HG03439 (cell line): ENCODE data around the gene SPRING1.
"Not testable (repeated sequence)": the region's sequence is repeated elsewhere in the genome, so short reads cannot be mapped to it uniquely, and the experiment has no call there.

Source experiments
- ATAC-seq: cut with Tn5 transposase; IDR thresholded peaks from one replicate; pipeline ENCODE4 v1.9.1; 2021; ENCODE audit warnings: mild to moderate bottlenecking, moderate library complexity; ENCODE audit not compliant: unreplicated experiment

Gene SPRING1

GRCh38 chr12:116737774-116738657 is at the start of gene SPRING1, which contains the start of gene RNFT2:
Gene SPRING1 (minus strand): TSS chr12:116738069. CDS start chr12:116737900, 169 bp downstream.
Gene RNFT2 (plus strand): TSS chr12:116738315. CDS start chr12:116740498, 2,183 bp downstream.
- ATAC-seq, result peak; percentile 96

GRCh38 chr12:116784238-116784612 is 46.4 kb upstream of the SPRING1 start:
- no peak for ATAC-seq

- ATAC-seq, result no peak
Measured at GRCh38 chr12:116783525-116784237, 45.8 kb upstream of the SPRING1 start.

- ATAC-seq, result no peak
Measured at GRCh38 chr12:116780942-116781341, 43.1 kb upstream of the SPRING1 start.

GRCh38 chr12:116779597-116779996 is 41.7 kb upstream of the SPRING1 start:
- no peak for ATAC-seq

- ATAC-seq, result no peak
Measured at GRCh38 chr12:116777245-116777644, 39.4 kb upstream of the SPRING1 start.

- no peak for ATAC-seq
Measured at GRCh38 chr12:116774020-116774419, 36.2 kb upstream of the SPRING1 start.

- no peak for ATAC-seq
Measured at GRCh38 chr12:116773276-116773731, 35.4 kb upstream of the SPRING1 start.

- ATAC-seq, result no peak
Measured at GRCh38 chr12:116771651-116772050, 33.8 kb upstream of the SPRING1 start.

GRCh38 chr12:116766746-116767145 is 28.9 kb upstream of the SPRING1 start:
- ATAC-seq, result no peak

- ATAC-seq, result no peak
Measured at GRCh38 chr12:116766285-116766684, 28.4 kb upstream of the SPRING1 start.

- ATAC-seq, result no peak
Measured at GRCh38 chr12:116765271-116765670, 27.4 kb upstream of the SPRING1 start.

- ATAC-seq, result no peak
Measured at GRCh38 chr12:116761499-116761898, 23.6 kb upstream of the SPRING1 start.

GRCh38 chr12:116760622-116761020 is 22.8 kb upstream of the SPRING1 start:
- no peak for ATAC-seq

- ATAC-seq, result no peak
Measured at GRCh38 chr12:116759783-116760621, 22.1 kb upstream of the SPRING1 start.

- ATAC-seq, result not testable (repeated sequence)
Measured at GRCh38 chr12:116754783-116755182, 16.9 kb upstream of the SPRING1 start.

- ATAC-seq, result not testable (repeated sequence)
Measured at GRCh38 chr12:116754097-116754496, 16.2 kb upstream of the SPRING1 start.

GRCh38 chr12:116750298-116750697 is 12.4 kb upstream of the SPRING1 start:
- ATAC-seq, result no peak

- no peak for ATAC-seq
Measured at GRCh38 chr12:116749884-116750283, 12.0 kb upstream of the SPRING1 start.

GRCh38 chr12:116745554-116745953 is 7.7 kb upstream of the SPRING1 start:
- no peak for ATAC-seq

GRCh38 chr12:116744766-116745165 is 6.9 kb upstream of the SPRING1 start:
- no peak for ATAC-seq
